ENCODE data around the gene FAM53A. TPM values are rescaled to one million over a fixed set of nuclear protein-coding genes. Genes with fewer than 3 reads are reported as not detected.

FAM53A gene
- polyA plus RNA-seq, 1 experiment: 1.1 TPM

GRCh38 chr4:1690698-1691097 is 6.6 kb upstream of the FAM53A start:
- H3K9me3 ChIP-seq (ENCODE audit: control insufficient read depth, insufficient read depth, low read length): no peaks in the 10 kb centered on the region
- ChIA-PET POLR2A (no interaction called here), CTCF (interaction anchor here (0.8 to 4.4 kb wide), 2 partner anchors 10 to 34 kb away, joined by 3 to 94 read pairs; partner anchors contain the start of genes TACC3 and TMEM129)
- H3K27me3 ChIP-seq (ENCODE audit: control insufficient read depth, insufficient read depth, low read length): no peaks in the 10 kb centered on the region
- H3K27ac ChIP-seq (ENCODE audit: low read depth, low read length): no peak overlapping the region
- no peak overlapping the region for H3K4me3 ChIP-seq (ENCODE audit: low read depth, low read length)
- DNase-seq (ENCODE audit: low read depth, low spot score): no peak
- TF ChIP-seq CTCF (IDR thresholded peaks at IDR 0.05; ENCODE audit: low read depth, low read length): no peak

DNA sequence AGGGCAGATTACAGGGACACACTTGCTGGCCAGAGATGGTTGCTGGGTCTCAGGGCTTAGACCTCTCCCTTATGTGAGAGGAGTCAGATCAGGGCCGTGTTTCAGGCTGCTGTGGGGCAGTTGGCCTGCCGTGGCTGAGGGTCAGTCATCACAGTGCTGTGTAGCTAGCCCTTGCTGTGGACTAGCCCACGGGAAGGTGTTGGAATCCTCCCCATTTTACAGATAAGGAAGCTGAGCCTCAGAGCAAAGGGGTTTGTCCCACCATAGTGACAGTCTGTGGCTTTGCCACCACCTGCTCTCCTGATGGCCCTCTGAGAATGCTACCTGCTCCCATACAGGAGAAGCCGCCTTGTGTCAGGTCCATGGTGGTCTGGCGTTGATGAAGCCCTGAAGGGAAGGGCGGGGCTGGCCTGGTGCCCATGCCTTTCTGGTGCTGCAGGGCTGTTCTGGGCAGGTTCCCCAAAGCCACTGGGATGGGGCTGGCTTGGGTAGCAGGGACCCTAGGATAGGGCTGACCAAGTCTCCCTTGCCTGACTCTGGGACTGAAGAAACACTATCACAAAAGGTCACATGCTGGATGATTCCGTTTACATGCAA is 2.4 kb upstream of the FAM53A start:
- no peak for DNase-seq (ENCODE audit: low read depth, low spot score)
- TF ChIP-seq CTCF (IDR thresholded peaks at IDR 0.05; ENCODE audit: low read depth, low read length): no peak
- H3K27ac ChIP-seq (ENCODE audit: low read depth, low read length): no peak overlapping the region
- no peaks in the 10 kb centered on the region; the same call in 1 of the 2 replicates for H3K9me3 ChIP-seq (ENCODE audit: control insufficient read depth, insufficient read depth, low read length)
- no peak overlapping the region for H3K4me3 ChIP-seq (ENCODE audit: low read depth, low read length)
- ChIA-PET CTCF (no interaction called here), POLR2A (no interaction called here)
- H3K27me3 ChIP-seq (ENCODE audit: control insufficient read depth, insufficient read depth, low read length): no peaks in the 10 kb centered on the region

DNA sequence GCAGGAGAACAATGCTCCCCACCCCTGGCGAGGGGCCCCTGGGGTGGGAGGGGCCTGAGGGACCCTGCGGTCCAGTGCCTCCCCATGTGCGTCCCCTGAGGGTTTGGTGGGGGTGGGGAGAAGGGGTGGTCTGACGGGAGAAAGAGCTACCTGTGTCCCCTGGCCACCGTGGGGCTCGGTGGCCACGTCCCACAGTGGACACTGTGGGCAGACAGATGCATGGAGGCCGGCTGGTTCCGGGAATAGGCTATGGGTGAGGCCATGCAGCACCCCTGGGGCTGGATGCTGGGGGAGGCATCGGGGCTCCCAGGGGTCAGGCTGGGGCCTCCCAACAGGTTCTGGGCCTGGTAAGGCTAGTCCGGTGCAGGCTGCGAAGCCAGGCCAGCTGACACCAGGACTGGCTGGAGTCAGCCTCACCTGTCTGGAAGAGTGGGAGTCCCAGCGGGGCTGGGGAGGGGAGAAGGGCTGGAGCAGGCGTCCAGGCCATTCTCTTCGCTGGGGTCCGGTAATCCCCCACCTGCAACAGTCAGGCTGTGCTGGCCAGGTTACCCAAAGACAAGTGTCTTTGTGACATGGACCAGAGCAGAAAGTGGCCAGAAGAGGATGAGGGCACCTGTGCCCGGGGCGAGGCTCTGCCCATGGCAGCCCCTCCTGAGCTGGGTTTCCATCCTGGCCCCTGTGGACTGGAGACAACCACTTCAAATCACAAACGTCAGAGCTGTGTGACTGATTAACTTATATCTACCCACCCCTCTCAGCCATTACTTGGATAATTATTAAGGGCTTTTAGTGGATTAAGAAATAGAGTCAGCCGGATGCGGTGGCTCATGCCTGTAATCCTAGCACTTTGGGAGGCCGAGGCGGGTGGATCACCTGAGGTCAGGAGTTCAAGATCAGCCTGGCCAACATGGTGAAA is 1.4 kb upstream of the FAM53A start:
- H3K9me3 ChIP-seq (ENCODE audit: control insufficient read depth, insufficient read depth, low read length): no peaks in the 10 kb centered on the region; the same call in 1 of the 2 replicates
- no peak overlapping the region for H3K27ac ChIP-seq (ENCODE audit: low read depth, low read length)
- ChIA-PET CTCF (no interaction called here), POLR2A (no interaction called here)
- no peak for TF ChIP-seq CTCF (IDR thresholded peaks at IDR 0.05; ENCODE audit: low read depth, low read length)
- H3K4me3 ChIP-seq (ENCODE audit: low read depth, low read length): no peak overlapping the region
- DNase-seq (ENCODE audit: low read depth, low spot score): no peak
- H3K27me3 ChIP-seq (ENCODE audit: control insufficient read depth, insufficient read depth, low read length): no peaks in the 10 kb centered on the region

- Histone ChIP-seq H3K27ac (ENCODE audit: low read depth, low read length) (no peak overlapping the region), H3K27me3 (ENCODE audit: control insufficient read depth, insufficient read depth, low read length) (no peaks in the 10 kb centered on the region), H3K4me3 (ENCODE audit: low read depth, low read length) (peak overlapping the region; percentile 56), H3K9me3 (ENCODE audit: control insufficient read depth, insufficient read depth, low read length) (no peaks in the 10 kb centered on the region; the same call in 1 of the 2 replicates)
- ChIA-PET POLR2A (no interaction called here), CTCF (no interaction called here)
- no peak for TF ChIP-seq CTCF (IDR thresholded peaks at IDR 0.05; ENCODE audit: low read depth, low read length)
- DNase-seq (ENCODE audit: low read depth, low spot score): no peak
These were observed 557 bp upstream of the FAM53A start for GRCh38 chr4:1684506-1685234.
